ENCODE results near the gene GDF15.

DNA sequence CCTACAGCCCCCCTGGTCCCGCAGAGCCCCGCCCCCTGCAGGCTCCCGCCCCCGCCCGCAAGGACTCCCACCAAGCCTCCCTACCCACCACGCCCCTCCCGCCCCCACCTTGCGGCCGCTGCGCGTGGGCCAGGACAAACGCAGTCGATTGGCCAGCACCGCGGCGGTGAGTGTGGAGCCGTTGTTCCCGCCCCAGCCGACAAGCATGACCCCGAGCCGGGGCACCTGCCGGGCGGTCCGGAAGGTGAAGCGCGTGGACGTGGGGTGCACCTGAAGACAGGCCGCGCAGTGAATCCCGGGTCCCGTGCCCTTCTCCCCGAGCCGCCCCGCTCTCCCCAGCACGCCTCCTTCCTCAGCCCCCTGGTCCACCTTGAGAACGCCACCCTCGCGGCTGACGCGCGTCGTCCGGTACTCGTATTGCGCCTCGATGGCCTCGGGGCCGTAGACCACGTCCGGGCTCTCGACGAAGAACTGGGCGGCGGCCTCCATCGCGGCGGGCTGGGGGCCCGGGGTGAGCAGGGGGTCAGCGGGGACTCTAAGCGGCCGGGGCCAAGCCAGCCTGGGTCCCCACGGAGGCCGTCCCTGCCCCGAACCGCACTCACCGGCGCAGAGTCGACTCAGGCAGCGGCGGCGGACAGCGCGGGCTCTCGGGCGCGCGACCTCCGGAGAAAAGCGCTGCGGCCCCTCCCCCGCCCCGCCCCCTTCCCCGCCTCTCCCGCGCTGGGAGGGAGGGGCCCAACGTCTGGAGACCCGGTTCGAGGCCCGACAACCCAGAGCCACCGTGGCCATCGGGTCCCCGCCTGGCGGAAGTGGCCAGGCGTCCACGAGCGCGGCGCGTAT lies 51.8 kb downstream of the GDF15 start, which contains the start of gene ISYNA1:
- TF ChIP-seq CTCF (IDR thresholded peaks at IDR 0.05) (no peak), POLR2A (IDR thresholded peaks at IDR 0.05) (peak; percentile 15 to 45 (median 39))
